HG03457 (cell line): ENCODE measurements around the gene COL18A1.

Source experiments
- ATAC-seq: cut with Tn5 transposase; IDR thresholded peaks from one replicate; pipeline ENCODE4 v1.9.1; 2021; ENCODE audit warnings: moderate number of reproducible peaks; ENCODE audit not compliant: unreplicated experiment

COL18A1 gene

DNA sequence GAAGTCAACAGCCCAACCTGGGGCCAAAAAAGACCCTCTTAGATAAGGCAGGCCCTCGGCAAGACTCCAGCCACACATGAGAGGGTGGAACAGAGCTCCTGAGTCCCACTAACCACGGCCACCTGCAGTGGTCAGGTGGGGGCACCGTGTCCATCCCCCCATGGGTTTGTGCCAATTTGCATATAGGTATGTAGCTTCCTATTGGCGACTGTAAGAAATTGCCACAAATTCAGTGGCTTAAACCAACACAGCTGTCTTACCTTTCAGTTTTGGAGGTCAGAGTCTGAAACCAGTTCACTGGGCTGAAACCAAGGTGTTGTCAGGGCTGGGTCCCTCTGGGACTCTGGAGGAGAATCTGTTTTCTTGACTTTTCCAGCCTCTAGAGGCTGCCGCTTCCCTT is 59.3 kb downstream of the COL18A1 start:
- no peak for ATAC-seq

DNA sequence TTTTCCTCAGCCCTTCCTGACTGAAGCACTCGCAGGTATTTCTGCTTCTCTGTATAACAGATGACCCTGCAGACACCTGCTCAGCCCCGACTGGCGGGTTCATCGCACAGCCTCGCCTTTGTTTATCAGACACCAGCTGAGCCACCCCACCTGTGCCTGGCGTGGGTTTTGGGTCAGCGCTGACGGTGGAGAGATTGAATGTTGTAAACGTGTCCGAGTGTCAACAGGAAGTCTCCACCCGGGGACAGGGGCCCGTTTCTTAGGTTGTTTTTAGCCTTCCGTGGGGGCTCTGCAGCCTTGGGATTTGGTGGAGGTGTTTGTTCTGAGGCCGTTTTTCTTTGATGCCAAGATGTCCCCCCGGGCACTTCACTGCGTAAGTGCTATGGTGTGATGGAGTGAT is 60.1 kb downstream of the COL18A1 start:
- no peak for ATAC-seq

- no peak for ATAC-seq
Observed at GRCh38 chr21:45465611-45466329, 60.8 kb downstream of the COL18A1 start.

DNA sequence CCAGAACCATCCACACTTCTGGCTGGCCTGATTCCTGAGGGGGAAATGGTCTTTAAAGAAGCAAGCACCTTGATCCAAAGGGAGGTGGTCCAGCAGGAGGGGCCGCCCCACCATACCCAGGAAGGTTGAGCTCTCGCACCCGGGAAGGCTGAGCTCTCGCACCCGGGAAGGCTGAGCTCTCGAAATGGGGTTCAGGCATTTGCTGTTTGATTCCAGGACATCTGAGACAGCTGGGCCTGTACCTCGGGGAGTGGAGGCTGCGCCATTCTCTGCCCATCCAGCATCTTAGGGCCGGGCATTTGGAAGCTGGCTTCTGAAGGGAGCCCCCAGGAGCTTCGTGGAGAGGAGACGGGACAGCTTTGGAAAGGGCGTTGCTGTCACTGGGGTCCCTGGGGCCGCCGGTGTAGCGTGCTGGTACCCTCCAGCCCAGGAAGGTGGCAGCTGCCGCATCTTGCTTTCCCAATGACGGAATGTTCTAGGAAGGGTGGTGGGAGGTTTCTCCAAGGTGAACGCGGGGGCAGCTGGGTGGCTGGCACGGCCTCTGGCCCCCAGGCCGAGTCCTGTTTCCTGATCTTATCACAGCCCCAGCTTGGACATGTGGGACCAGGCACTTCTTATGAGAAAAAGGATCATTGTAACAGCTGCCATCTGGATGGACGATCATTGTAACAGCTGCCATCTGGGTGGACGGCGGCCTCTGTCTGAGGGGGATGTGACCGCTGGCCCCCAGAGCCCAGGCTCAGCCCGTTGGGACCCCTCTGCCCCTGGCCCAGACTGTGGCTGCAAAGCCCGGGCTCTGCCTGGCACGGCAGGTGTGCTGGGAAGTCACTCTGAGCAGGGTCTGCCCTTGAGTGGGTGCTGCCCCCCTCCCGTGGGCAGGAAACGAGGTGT is 61.6 kb downstream of the COL18A1 start:
- no peak for ATAC-seq

GRCh38 chr21:45467221-45467779 is 62.3 kb downstream of the COL18A1 start:
- ATAC-seq: no peak

DNA sequence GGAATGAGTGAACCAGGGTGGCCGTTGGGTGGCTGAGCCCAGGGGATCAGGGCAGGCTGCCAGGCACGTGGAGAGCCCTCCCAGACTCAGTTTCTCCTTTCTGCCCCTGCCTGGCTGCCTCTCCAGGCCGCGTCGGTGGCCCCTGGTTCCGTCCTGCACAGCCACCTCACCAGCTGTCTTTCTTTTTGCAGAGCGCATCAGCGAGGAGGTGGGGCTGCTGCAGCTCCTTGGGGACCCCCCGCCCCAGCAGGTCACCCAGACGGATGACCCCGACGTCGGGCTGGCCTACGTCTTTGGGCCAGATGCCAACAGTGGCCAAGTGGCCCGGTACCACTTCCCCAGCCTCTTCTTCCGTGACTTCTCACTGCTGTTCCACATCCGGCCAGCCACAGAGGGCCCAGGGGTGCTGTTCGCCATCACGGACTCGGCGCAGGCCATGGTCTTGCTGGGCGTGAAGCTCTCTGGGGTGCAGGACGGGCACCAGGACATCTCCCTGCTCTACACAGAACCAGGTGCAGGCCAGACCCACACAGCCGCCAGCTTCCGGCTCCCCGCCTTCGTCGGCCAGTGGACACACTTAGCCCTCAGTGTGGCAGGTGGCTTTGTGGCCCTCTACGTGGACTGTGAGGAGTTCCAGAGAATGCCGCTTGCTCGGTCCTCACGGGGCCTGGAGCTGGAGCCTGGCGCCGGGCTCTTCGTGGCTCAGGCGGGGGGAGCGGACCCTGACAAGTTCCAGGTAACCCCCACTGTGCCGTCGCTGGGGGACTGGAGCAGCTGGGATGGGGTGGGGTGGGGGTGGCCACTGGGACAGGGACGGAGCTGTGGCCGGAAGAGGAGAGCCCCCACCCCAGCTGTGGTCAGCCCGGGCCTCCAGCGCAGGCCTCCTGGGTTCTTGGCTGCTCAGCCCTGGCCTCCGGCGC is 63.3 kb downstream of the COL18A1 start:
- no peak for ATAC-seq

DNA sequence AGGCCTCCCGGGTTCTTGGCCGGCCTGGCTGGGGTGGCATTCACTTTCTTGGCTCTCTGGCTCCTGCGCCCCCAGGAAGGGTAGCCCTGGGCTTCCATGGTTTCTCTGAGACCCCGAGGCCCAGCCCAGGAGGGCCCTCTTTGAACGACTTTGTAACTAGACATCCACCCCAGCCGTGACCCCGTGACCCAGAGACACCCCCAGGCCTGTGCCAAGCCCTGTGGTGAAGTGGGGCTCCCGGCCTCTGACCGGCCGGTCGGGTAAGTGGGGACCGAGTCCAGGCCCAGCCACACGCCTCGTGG is 64.0 kb downstream of the COL18A1 start:
- no peak for ATAC-seq

GRCh38 chr21:45469273-45470086 is 64.5 kb downstream of the COL18A1 start:
- ATAC-seq: no peak

DNA sequence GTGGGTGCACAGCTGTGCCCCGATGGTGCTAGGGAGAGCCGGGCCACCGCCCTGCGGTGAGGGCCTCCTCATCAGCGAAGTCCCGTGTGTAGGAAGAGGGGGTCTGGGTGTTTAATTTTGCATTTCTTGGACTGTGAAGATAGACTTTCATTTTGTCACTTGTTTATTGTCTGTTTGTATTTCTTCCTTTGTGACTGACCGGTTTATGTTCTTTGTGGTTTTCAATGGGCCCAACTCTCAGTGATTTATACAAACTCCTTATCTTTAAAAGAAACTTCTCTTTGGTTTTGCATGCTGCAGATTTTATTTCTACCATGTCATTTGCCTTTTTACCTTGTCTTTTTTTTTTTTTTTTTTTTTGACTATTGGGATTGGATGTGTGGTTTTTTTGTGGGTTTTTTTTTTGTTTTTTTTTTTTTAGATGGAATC is 65.1 kb downstream of the COL18A1 start:
- no peak for ATAC-seq

DNA sequence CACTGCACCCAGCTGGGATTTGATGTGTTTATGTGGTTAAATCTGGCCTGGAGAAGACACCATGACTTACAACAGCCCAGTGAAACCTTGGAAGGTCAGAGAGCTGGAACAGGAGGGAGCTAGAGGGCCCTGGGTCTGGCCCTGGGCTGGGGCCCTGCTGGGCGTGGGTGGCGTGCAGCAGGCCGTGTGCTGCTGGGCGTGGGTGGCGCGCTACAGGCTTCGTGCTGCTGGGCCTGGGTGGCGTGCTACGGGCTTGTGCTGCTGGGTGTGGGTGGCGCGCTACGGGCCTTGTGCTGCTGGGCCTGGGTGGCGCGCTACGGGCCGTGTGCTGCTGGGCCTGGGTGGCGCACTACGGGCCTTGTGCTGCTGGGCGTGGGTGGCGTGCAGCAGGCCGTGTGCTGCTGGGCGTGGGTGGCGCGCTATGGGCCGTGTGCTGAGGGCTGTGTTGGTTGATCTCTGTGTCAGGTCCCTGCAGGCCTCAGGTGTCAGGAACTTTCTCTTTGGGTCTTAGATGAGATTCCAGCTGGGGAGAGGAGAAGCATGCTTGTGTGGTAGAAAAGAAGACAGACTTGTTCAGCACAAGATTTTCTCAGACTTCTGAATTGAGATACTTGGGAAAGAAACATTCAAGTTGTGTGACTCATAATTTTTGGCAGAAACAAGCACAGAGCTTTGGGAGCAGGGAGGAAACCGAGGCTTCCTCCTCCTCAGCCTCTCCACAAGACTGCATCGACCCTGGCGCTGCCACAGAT is 66.0 kb downstream of the COL18A1 start:
- no peak for ATAC-seq

GRCh38 chr21:45471525-45472221 is 66.7 kb downstream of the COL18A1 start:
- ATAC-seq: no peak

DNA sequence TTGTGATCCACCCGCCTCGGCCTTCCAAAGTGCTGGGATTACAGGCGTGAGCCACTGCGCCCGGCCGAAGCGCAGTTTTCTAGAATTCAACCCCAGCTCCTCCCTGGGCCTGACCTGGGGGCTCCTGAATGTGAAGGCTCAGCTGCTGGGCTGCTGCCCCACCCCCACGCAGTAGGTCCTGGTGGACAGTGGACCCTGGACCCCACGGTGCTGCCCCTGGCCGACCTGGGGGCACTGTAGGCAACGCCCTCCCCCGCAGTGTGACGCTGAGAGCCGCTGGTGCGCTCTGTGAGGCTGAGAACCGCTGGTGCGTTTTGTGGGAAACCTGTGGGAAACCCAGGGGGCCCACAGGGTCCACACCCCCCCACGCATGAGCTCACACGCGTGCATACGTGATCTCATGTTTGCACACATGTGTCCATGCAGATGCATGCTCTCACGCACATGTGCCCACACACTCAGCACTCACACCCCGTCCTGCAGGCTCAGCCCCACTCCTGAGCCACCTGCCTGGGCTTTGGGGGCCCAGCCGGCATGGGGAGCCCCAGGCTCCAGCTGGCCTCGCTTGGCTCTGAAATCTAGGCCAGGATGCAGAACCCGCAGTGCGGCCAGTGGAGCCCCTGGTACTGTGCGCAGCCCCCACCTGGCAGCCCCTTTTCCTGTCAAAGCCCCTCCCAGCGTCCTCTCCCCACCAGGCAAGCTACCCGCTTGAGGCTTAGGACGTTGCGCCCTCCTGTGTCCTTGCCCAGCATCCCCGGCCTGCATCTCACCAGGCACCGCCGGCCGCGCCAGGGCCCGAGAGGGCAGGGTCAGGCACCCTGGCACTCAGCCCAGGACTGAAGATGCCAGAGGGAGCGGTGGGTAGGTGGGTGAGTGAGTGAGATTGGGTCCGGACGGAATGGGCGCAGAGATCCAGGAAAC is 67.7 kb downstream of the COL18A1 start:
- no peak for ATAC-seq

GRCh38 chr21:45473496-45474322 is 68.7 kb downstream of the COL18A1 start:
- no peak for ATAC-seq

DNA sequence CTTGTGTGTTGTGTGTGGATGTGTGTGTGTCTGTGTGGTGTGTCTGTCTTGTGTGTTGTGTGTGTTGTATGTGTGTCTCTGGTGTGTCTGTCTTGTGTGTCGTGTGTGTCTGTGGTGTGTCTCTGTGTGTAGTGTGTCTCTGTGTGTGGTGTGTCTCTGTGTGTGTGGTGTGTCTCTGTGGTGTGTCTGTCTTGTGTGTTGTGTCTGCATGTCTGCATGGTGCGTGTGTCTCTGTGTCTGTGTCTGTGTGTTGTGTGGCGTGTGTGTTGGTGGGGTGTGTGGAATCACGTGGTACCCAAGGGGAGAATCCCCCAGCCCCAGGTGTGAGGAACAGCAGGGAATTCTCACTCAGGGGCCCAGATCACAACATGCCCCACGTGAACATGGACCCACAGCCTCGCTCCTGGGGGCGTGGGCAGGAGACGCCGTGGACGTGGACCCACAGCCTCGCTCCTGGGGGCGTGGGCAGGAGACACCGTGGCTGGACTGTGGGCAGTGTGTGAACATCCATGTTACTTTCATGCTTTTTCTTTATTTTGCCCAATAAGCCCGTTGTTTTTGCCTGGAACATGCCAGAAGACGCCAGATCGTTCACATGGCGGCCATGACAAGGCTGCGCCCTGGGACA is 69.5 kb downstream of the COL18A1 start:
- ATAC-seq: no peak

DNA sequence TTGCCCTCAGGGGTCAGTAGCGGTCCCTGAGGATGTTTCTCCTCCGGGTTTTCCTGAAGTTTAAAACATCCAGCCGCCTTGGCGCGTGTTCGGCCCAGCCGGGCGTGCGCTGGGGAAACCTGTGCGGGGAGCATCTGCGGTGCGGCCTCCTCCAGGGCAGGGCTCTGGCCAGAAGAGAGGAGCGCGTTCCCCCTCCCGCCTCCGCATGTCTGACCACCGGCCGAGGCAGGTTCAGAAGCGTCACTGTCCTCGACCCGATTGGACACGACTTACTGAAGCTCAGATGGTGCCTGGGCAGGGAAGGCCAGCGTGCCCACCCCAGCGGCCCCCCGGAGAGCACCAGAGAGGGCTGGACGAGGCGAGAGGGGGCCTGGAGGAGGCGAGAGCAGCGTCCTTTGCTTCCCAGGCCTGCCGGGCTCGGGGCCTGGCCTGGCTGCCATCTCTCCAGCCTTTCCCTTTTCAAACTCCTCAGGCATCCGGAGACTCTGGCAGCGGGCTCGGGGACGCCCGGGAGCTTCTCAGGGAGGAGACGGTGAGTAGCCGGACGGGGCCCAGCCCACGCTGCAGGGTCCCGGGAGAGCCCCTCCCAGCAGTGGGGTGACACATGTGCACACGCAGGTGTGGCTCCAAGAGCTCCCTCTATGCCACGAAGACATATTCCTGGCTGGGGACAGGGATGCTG is 70.2 kb downstream of the COL18A1 start:
- ATAC-seq: no peak
